Measurements from ENCODE around the gene C10orf71. TPM values are rescaled to one million over a fixed set of nuclear protein-coding genes. Genes with fewer than 3 reads are reported as not detected.

C10orf71 gene
- total and polyA plus RNA-seq, 2 of the 8 experiments (the other 6 are each of a cell fraction or from before 2014, with no cell fraction given) = not detected

GRCh38 chr10:49368256-49368655 is 69.3 kb downstream of the C10orf71 start:
- no peak overlapping the region for H2BK15ac ChIP-seq (ENCODE audit: low read length)
- no peak for FAIRE-seq
- H2BK12ac ChIP-seq (ENCODE audit: low read depth, low read length) = no peak overlapping the region
- H3K9ac ChIP-seq (replicated peaks in 1 of 4; ENCODE audit: extremely low read depth in 1 of 4, low read depth in 3 of 4, low read length in 3 of 4) = no peak overlapping the region
- no peak overlapping the region for H3K4me2 ChIP-seq (ENCODE audit: insufficient read depth in 1 of 2, low read depth in 2 of 2, low read length in 2 of 2)
- no peak overlapping the region for H3K56ac ChIP-seq (replicated peaks; ENCODE audit: insufficient read length, low read depth, low read length)
- no peaks in the 10 kb centered on the region for H3K79me2 ChIP-seq (ENCODE audit: control insufficient read depth in 1 of 2, insufficient read depth in 2 of 2, low read length in 2 of 2)
- ChIA-PET POLR2A (ENCODE audit: partially characterized antibody) (no interaction called here), CTCF (ENCODE audit: partially characterized antibody) (interaction anchor here (1.5 to 3.1 kb wide), 3 partner anchors 14 to 145 kb away, joined by 3 to 10 read pairs (median 10); no protein-coding TSS in a partner anchor)
- no peak overlapping the region for H2BK20ac ChIP-seq (ENCODE audit: low read length)
- H3K4me3 ChIP-seq (ENCODE audit: extremely low read depth in 1 of 4, insufficient read depth in 2 of 4, low read depth in 3 of 4, low read length in 4 of 4) = no peak overlapping the region
- no peak overlapping the region for H2AK5ac ChIP-seq (ENCODE audit: low read depth, low read length)
- DNase-seq (ENCODE audit: low read depth in 1 of 2, low spot score in 2 of 2) = peak in 1 of 2 experiments; percentile 38
- no peaks in the 10 kb centered on the region; a peak in 1 of 7 replicates for H3K27me3 ChIP-seq (replicated peaks in 1 of 4; ENCODE audit: control insufficient read depth in 3 of 4, extremely low read depth in 1 of 4, insufficient read depth in 3 of 4, low read length in 3 of 4)
- no peak overlapping the region for H4K91ac ChIP-seq (replicated peaks; ENCODE audit: insufficient read length, low read length)
- H3K79me1 ChIP-seq (ENCODE audit: low read depth, low read length) = no peaks in the 10 kb centered on the region
- no peaks in the 10 kb centered on the region for H3K36me3 ChIP-seq (ENCODE audit: control insufficient read depth in 2 of 4, insufficient read depth in 4 of 4, low read length in 3 of 4)
- no peak overlapping the region for H4K5ac ChIP-seq (ENCODE audit: insufficient read length, low read depth, low read length)
- no peak overlapping the region for H4K8ac ChIP-seq (ENCODE audit: extremely low read depth, insufficient read depth, low read length)
- H2BK5ac ChIP-seq (ENCODE audit: low read depth, low read length) = no peak overlapping the region
- no peaks in the 10 kb centered on the region for H3K9me3 ChIP-seq (ENCODE audit: insufficient read depth in 2 of 2, low read depth in 1 of 2, low read length in 1 of 2)
- no peaks in the 10 kb centered on the region for H4K20me1 ChIP-seq (replicated peaks in 1 of 2; ENCODE audit: control insufficient read depth in 1 of 2, insufficient read depth in 2 of 2, low read length in 2 of 2)
- no peak overlapping the region for H2BK120ac ChIP-seq (replicated peaks; ENCODE audit: low read depth, low read length)
- H3K23ac ChIP-seq (ENCODE audit: insufficient read length) = no peak overlapping the region
- H3K4me1 ChIP-seq (replicated peaks in 1 of 4; ENCODE audit: control insufficient read depth in 3 of 4, insufficient read depth in 4 of 4, low read length in 3 of 4) = no peaks in the 10 kb centered on the region
- no peak overlapping the region for H3K14ac ChIP-seq (ENCODE audit: insufficient read length)
- no peak overlapping the region for H3K18ac ChIP-seq (ENCODE audit: extremely low read depth, low read length)
- H3K4ac ChIP-seq (replicated peaks; ENCODE audit: insufficient read length, low read depth, low read length) = no peak overlapping the region
- no peak overlapping the region for H2AFZ ChIP-seq (ENCODE audit: low read length)
- 85% methylated on average over 4 of the region's 4 CpGs; no CpG with 5 or more reads in 1 of the 2 experiments for WGBS, 2 experiments (ENCODE audit: extremely low coverage in 1 of 2, insufficient coverage in 1 of 2, insufficient read length in 1 of 2, insufficient replicate concordance in 2 of 2, low coverage in 1 of 2, low lambda C conversion rate in 2 of 2, missing lambda C conversion rate in 1 of 2)
- no peak overlapping the region for H3K27ac ChIP-seq (ENCODE audit: low read depth, low read length)
- H3K23me2 ChIP-seq (ENCODE audit: low read depth, low read length) = no peaks in the 10 kb centered on the region
- no peak for TF ChIP-seq RXRA (IDR thresholded peaks at IDR 0.05; ENCODE audit: insufficient read depth, low read depth, low read length)
- no peak for TF ChIP-seq SP4 (IDR thresholded peaks at IDR 0.05; ENCODE audit: low read length)
- TF ChIP-seq ZNF274 (IDR thresholded peaks at IDR 0.05; ENCODE audit: borderline replicate concordance, extremely low read depth, low read length) = no peak
- no peak for TF ChIP-seq SP1 (IDR thresholded peaks at IDR 0.05; ENCODE audit: low read depth, low read length)
- no peak for TF ChIP-seq RAD21 (IDR thresholded peaks at IDR 0.05 in 1 of 2, conservative IDR thresholded peaks at IDR 0.05 in 1 of 2; ENCODE audit: low read depth in 2 of 2, low read length in 2 of 2)
- TF ChIP-seq USF2 (IDR thresholded peaks at IDR 0.05; ENCODE audit: low read length) = no peak
- TF ChIP-seq ATF3 (IDR thresholded peaks at IDR 0.05; ENCODE audit: insufficient read depth, low read depth, low read length) = no peak
- TF ChIP-seq RBBP5 (IDR thresholded peaks at IDR 0.05; ENCODE audit: borderline replicate concordance, low read depth, low read length) = no peak
- no peak for TF ChIP-seq RFX5 (IDR thresholded peaks at IDR 0.05; ENCODE audit: borderline replicate concordance, low read depth, low read length)
- no peak for TF ChIP-seq TEAD4 (IDR thresholded peaks at IDR 0.05; ENCODE audit: low read depth, low read length)
- no peak for TF ChIP-seq TCF12 (IDR thresholded peaks at IDR 0.05; ENCODE audit: low read depth, low read length)
- TF ChIP-seq KDM1A (IDR thresholded peaks at IDR 0.05; ENCODE audit: borderline replicate concordance, low read length) = no peak
- TF ChIP-seq BACH1 (IDR thresholded peaks at IDR 0.05; ENCODE audit: low read length) = no peak
